Hair follicle dermal papilla cell (primary cell): ENCODE results near the gene TTR. TPM values are rescaled to one million over a fixed set of nuclear protein-coding genes. Genes with fewer than 3 reads are reported as not detected.

Experiments used
- total RNA-seq: library from RNA; depleted of rRNA; stranded (reverse); fragments of >200 nt; gene quantifications from 2 replicates; pipeline ENCODE4 v1.2.3, GENCODE V29; 2012

The TTR gene
- 0.61 TPM in 1 of 2 replicates, not detected in the other for total RNA-seq

GRCh38 chr18:31591628-31592027 is at the start of gene TTR:
TTR (plus strand) TSS chr18:31591877; CDS start chr18:31591903, 26 bp downstream.

Other genes starting within 250 kb of the TTR start
- gene DSG4, start 215.1 kb upstream of the TTR start, total RNA-seq: not detected in 2 replicates
- 0.32 and 0.36 TPM in 2 replicates for gene DSG3, start 144.1 kb upstream of the TTR start, total RNA-seq
- 0.12 and 0.49 TPM in 2 replicates for gene DSG2, start 93.7 kb upstream of the TTR start, total RNA-seq
- gene B4GALT6, start 92.7 kb downstream of the TTR start, total RNA-seq: 4.9 and 8.6 TPM in 2 replicates
- not detected in 2 replicates for gene SLC25A52, start 169.0 kb downstream of the TTR start, total RNA-seq